ENCODE data around the gene KIFC3.
"Not testable (repeated sequence)": the region's sequence is repeated elsewhere in the genome, so short reads cannot be mapped to it uniquely, and the experiment has no call there.

Gene KIFC3

DNA sequence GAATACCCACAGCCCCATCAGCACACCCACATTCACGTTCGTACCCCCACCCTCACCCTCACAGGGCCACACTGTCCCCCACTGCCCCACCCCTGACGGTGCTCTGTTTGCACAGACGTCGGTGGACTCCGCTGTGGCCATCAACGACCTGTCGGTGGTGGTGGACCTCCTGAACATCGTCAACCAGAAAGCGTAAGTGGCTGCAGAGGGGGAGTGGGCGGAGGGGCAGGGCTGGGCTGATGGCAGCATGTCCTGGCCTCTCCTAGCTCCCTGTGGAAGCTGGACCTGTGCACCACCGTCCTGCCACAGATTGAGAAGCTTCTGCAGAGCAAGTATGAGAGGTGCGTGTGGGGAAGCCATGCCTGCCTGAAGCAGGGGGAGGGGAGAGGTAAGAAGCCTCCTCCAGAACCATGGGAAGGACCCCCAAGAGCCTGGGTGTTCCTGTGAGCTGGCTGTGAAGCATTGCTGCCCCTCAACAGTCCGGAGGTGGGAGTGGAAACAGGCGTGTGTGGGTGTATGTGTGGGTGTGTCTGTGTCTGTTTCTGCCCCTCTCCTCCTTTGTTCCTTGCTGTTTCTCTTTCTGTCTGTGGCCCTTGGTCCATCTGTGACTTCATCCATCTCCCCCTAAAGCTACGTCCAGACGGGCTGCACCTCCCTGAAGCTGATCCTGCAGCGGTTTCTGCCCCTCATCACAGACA lies 46.4 kb downstream of the KIFC3 start:
- in situ Hi-C loops (cut with MboI; ENCODE audit: low sequenced_read_pairs), result no loop called here

DNA sequence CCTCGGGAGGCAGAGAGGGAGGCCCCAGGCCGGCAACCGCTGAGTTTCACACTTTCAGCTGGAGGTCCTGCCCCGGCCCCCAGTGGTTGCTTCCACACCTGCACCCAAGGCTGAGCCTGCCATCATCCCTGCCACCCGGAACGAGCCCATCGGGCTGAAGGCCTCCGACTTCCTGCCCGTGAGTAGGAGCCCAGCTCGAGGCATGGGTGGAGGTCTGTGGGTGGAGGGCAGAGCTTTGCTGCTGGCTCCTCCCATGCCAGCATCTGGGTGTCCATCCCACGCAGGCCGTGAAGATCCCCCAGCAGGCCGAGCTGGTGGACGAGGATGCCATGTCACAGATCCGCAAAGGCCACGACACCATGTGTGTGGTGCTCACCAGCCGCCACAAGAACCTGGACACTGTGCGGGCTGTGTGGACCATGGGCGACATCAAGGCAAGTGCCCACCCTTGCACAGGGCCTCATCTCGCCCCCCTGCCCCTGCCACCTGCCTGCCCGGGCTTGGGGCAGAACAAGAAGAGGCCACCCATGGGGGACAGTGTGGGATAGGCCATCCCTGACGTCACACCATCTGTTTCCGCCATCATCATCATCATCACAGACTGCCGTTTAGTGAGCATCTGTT lies 47.1 kb downstream of the KIFC3 start:
- in situ Hi-C loops (cut with MboI; ENCODE audit: low sequenced_read_pairs), result no loop called here

DNA sequence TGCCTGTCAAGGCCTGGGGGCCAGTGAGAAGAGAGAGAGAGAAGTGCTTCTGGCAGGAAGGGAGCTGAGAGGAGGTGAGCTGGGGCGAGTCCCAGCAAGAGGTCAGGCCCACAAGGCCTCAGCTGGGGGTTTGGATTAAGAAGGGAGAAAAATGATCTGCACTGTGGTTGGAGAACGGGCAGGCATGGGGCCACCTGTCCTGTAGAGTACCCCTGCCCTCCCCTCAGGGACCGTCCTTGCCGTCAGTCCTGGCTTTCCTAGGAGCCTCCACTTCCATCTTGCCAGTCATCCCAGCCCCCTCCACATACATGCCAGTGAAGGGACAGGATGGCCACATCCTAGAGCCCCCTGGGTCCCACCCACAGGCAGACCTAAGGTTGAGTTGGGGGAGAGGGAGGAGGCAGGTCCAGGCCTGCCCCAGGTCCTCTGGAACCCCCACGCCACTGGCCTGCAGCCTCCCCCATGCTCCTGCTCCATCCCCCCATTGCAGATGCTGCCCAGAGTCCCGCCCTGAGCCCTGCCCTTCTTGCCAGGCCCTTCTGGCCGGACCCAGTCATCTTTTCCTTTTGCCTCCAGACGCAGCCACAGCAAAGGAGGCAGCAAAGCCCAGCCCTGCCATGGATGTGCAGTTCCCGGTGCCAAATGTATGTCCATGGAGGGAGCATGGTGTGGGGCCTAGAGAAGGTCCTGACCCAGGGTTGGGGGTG lies 47.8 kb downstream of the KIFC3 start:
- in situ Hi-C loops (cut with MboI; ENCODE audit: low sequenced_read_pairs), result no loop called here

DNA sequence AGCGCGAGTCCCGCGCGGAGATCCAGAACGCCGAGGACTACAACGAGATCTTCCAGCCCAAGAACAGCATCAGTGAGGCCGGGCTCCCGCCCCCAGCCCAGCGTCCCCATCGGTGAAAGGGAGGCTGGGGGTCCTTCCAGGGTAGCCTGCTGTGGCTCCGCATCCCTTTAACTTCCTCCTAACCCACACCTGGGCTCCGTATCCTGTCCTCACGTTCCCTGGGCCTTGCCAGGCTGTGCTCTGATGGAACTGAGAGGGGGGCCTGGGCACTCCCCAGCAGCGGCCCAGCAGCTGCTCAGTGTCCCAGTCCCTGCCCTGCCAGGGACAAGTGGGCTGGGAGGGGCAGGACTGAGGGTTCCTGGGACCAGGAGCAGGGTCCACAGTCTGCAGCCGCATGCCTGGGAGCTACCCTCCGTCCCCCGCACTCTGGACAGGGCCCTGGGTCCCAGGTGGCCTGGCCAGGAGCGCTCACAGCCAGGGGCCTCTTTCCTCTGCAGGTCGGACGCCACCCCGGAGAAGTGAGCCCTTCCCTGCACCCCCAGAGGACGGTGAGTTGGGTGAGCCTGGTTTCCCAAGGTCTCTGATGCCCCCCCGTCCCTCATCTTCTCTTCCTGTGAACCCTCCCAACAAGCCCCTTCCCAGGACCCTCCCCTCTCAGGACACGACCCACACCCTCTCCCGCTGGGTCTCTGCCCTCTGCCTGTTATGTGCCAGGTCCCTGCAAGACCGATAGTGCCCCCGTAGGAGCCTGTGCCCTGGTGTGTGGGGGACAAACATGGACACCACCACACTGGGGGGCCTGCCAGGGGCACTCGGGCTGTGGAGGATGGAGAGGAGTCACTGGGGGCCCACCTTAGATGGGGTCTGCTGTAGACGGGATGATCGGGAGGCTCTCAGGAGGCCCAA lies 48.6 kb downstream of the KIFC3 start:
- in situ Hi-C loops (cut with MboI; ENCODE audit: low sequenced_read_pairs), result no loop called here

DNA sequence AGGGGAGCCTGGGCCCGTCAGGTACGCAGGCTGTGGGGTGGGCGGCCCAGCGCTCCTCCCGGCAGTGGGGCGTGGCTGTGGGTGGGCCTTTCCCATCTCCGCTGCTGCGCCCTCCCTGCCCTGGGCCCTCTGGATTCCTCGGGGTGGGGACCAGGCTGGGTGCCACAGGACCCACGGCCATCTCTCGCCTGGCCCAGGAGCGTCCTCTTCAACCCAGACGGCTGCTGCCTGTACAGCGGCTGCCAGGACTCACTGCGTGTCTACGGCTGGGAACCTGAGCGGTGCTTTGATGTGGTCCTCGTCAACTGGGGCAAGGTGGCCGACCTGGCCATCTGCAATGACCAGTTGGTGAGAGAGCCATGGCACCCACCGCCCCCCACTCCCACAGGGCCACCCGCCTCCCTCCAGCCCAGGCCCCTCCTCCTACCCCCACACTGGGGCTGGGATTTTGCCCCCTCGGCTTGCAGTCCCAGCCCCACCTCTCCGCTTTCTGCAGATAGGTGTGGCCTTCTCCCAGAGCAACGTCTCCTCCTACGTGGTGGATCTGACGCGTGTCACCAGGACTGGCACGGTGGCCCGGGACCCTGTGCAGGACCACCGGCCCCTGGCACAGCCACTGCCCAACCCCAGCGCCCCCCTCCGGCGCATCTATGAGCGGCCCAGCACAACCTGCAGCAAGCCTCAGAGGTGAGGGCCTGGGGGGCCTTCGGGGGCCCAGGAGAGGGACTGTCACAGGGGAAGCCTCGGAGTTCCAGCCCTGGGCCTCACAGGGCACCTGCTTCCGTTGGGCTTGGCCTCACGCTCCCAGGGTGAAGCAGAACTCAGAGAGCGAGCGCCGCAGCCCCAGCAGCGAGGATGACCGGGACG lies 49.5 kb downstream of the KIFC3 start:
- in situ Hi-C loops (cut with MboI; ENCODE audit: low sequenced_read_pairs), result no loop called here

DNA sequence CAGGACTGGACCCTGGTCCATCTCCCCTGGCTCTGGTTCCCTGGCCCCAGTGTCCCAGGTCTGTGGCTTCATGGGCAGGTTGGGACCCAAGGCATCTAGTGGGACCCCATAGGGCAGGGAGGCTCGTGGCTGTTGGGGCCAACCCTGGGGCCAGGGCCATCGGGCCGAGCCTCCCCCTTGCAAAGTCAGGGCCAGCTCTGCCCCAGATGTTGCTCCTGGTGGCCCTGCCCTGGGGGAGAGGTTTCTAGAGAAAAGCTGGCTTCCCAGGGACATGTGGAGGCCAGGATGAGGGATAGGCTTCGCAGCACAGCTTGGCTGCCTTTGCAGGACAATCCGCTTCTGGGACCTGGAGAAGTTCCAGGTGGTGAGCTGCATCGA lies 50.1 kb downstream of the KIFC3 start:
- in situ Hi-C loops (cut with MboI; ENCODE audit: low sequenced_read_pairs), result no loop called here

DNA sequence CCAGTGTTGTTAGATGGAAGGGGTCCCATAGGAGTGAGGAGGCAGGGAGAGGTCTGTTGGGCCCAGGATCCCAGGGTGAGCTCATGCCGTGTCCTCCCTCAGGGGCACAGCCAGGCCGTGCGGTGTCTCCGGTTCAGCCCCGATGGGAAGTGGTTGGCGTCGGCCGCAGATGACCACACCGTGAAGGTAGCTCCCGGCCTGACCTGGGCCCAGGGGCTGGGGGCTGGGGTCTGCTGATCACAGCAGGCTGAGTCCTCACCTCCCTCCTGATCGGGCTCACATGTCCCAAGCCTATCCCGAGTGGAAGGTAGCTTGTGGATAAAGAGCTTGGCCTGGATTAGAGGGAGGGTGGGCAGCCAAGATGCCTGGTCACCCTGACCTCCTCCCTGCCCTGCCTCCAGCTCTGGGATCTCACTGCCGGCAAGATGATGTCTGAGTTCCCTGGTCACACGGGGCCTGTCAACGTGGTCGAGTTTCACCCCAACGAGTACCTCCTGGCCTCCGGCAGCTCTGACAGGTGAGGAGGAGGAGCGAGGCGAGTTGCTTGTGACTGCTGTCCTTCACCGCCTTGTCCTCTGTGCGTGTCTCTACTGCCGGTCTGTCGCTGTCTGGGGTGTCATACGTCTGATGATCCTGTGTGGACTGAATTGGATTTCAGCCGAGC lies 50.6 kb downstream of the KIFC3 start:
- in situ Hi-C loops (cut with MboI; ENCODE audit: low sequenced_read_pairs), result no loop called here

DNA sequence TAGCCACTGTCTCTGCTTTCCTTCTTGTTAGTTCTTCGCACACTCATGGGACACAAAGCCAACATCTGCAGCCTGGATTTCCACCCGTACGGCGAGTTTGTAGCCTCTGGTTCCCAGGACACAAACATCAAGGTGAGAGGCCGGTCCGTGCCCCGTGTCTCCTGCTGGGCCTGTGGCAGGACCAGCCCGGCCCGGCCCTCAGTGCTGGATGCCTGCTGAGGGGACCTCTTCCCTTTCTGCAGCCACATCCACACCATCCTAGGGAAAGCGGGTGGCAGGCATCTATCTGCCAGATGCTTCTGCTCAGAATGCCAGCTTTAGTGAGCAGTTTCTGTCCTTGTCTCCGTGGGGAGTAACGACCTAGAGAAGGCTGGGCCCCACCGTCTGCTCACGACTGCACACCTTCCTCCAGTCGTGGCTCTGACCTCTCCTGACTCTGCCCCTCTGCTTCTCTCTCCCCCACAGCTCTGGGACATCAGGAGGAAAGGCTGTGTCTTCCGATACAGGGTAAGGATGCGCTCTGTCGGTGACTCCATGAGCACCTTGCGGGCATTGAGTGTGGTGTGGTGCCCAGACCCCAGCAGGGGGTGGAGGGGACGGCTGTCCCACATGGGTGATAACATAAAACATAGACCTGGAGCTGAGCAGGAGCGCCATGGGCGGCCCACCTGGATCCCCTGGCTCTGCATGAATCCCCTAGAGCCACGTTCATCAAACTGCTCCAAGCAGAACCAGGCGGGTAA lies 51.3 kb downstream of the KIFC3 start:
- in situ Hi-C loops (cut with MboI; ENCODE audit: low sequenced_read_pairs), result no loop called here

DNA sequence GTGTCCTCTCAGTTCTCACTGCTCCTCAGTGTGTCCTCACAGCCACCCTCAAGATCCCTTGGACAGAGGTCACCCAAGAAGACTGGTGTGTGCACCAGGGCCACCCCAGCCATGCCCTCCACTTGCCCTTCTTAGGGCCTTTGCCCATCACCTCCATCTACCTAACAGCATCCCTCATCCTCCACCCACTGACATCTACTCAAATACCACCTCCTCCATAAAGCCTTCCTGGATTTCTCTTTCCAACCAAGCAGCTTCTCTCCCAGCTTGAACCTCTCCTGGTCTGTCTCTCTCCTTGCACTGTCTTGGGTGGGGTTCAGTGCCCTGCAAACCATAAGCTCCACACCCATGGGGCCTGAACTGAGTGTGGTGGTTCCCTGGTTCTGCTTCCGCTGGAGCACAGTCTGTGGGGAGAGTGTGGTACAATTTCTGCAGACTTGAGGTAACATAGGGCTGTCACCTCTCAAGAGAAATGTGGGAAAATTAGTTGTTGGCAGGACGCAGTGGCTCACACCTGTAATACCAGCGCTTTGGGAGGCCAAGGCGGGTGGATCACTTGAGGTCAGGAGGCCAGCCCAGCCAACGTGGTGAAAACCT lies 52.3 kb downstream of the KIFC3 start:
- in situ Hi-C loops (cut with MboI; ENCODE audit: low sequenced_read_pairs), result no loop called here

DNA sequence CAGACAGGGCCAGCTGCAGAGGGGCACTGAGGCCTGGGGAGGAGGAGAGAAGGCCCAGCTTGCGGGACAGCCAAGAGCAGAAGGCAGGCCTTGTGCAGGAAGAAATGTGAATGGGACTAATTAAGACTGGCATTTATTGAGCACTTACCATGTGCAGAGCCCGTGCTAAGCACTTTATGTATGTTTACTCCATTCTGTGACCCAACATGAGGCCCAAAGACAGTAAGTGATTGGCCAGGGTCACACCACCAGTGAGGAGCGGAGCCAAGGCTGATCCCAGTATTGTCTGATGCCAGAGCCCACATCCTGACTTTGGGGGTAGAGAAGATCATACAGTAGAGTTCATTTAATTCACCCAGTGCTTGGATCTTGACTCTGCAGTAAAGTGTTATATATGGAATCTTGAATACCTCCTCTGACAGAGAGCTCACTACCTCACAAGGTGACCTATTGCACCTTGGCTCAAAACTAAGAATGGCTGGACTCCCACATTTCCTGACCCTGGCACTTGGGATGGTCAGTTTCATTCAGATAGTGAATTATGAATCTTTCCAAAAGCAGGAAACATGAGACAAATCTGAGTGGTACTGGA lies 53.1 kb downstream of the KIFC3 start:
- in situ Hi-C loops (cut with MboI; ENCODE audit: low sequenced_read_pairs), result no loop called here

DNA sequence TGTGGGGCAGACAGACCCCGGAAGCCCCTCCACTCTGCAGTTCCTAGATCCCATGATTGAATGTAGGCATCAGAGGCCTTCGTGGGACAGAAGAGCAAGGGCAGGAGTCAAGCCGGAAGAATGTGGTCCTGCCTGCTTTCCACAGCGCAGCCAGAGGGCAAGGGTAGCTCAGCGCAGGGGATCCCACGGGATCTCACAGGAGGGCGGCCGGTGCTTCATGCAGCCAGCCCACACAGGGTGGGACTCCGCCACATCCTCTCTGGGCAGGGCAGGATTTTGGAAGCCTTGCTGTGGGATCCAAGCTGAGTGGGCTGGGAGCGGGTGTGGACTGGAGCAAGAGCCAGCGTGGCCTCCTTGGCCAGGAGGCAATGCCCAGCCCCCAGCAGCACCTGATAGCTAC lies 53.7 kb downstream of the KIFC3 start:
- in situ Hi-C loops (cut with MboI; ENCODE audit: low sequenced_read_pairs), result no loop called here

DNA sequence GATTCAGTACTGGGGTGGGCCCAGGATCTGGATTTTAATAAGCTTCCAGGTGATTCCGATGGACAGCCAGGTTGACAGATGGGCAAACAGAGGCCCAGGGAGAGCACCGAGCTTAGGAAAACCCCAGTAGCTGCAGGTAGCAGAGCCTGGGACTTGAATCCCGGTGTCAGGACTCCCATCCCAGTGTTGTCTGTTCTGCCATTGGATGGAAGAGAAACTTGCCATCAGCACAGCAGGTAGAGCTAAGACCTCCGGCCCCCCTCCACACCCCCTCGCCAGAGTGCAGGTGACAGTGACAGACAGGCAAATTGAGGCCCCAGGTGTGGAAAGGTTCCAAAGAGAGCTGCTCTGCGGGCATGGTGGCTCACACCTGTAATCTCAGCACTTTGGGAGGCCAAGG lies 54.3 kb downstream of the KIFC3 start:
- in situ Hi-C loops (cut with MboI; ENCODE audit: low sequenced_read_pairs), result no loop called here

DNA sequence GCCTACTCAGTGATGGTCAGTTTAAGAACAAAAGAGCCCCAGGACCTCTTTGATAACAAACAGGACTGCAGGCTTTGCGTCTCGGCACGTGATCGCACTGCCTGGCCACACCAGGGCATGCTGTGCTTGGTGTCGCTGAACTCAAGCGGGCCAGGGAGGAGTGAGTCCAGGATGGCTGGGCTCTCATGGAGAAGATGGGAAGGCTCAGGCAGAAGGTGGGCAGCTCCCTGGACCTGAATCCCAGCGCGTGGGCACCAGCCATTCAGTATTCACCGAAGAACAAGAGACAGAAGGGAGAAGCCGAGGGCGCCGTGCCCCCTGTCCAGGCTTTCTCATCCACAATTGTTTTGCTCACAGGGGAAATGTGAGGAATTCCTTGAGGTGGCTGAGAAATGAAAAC lies 54.8 kb downstream of the KIFC3 start:
- in situ Hi-C loops (cut with MboI; ENCODE audit: low sequenced_read_pairs), result no loop called here

DNA sequence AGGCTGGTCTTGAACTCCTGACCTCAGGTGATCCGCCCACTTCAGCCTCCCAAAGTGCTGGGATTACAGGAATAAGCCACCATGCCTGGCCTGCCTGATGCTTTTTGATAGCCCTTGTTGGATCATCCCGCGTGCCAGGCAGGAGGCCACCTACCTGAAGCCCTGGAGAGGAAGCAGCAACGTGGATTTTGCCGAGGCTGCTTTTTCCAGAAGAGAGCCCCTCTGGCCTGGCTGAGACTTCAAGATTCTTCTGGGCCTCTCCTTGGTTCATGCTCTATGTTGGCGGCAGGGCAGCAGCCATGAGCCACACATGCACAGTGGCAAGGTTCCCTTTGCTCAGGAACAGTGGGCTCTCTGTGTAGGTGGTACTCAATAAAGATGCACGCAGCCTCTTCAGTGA lies 55.2 kb downstream of the KIFC3 start:
- in situ Hi-C loops (cut with MboI; ENCODE audit: low sequenced_read_pairs), result no loop called here

DNA sequence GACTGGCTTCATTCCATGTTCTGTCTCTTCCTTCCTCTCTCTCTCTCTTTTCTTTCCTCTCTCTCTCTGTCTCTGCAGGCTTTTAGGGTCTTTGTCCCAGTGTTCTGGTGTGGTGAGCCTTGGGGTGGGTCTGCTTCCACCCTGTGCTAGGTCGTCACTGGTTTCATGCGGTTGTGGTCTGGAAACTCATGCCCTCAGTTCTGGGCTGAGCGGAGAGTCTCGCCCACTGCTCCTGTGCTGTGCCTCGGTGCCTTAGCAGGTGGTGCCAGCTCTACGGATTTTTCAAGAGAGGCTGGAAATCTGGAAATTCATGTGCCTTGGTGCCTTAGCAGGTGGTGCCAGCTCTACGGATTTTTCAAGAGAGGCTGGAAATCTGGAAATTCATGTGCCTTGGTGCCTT lies 56.0 kb downstream of the KIFC3 start:
- in situ Hi-C loops (cut with MboI; ENCODE audit: low sequenced_read_pairs), result not testable (repeated sequence)

DNA sequence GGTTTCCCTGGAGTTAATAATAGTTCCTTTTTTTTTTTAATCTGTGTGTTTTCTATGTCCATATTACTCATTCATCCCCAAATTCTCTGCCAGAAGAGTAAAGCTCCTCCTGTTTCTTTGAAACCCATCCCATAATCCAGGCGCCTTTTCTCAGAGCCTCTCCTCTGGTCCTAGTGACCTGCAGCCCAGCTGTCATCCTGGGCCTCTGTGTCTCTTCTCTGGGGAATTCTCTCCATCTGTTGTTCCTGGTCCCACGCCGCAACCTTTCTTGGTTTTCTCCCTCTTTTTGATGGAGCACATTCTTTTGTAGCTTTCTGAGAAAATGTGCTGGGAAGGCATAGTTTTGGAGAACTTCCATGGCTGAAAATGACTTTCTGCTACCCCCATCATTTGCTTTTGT lies 56.5 kb downstream of the KIFC3 start:
- in situ Hi-C loops (cut with MboI; ENCODE audit: low sequenced_read_pairs), result no loop called here

DNA sequence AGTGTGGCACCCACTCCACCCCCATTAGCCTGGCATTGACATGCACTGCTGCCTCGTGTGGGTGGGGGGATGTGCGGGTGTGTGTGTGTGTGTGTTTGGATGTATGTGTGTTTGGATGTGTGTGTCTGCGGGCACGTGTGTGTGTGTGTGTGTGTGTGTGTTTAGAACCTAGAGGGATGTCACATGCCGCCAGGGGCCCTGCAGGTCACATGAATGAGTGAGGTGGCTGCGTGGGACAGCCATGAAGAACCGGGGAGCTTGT lies 57.7 kb downstream of the KIFC3 start:
- in situ Hi-C loops (cut with MboI; ENCODE audit: low sequenced_read_pairs), result no loop called here

DNA sequence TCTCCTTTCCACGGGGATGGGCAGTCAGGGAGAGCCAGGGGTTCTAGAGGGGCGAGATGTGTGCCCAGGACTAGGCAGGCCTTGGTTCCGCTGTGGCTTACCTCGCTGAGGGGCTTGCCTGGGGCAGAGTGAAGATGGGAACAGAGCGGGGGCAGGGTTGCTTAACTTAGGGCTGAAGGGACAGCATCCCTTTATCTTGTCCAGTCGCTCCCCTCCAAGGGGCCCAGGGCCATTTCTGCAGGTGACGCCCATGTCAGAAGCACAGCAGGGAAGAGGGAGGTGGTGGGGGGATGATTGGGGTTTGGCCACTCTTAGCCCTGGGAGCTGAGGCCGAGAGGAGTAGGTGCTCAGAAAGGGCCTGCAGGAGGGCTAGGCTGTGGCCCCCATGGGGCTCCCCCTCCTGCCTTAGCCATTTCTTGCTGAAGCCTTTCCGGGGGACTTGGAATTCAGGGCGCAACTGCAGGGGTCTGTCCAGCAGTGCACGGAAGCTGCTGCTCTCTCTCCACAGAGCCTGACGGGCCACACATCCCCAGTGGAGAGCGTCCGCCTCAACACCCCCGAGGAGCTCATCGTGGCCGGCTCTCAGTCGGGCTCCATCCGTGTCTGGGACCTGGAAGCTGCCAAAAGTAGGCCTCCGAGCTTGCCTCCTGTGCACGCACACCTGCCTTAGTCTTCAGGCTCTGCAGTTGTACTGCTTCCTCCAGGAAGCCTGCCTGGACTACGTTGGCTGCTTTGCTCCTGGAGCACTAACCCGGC lies 58.2 kb downstream of the KIFC3 start:
- in situ Hi-C loops (cut with MboI; ENCODE audit: low sequenced_read_pairs), result no loop called here
